GM23338 (cell line): ENCODE measurements around the gene ZC3H12C. TPM values are rescaled to one million over a fixed set of nuclear protein-coding genes. Genes with fewer than 3 reads are reported as not detected.

Experiments used
- ATAC-seq: fragments of 200-7000 bp; cut with Tn5 transposase; 3 replicates; pipeline ENCODE4 v1.9.1; 2020
- DNase-seq: peaks from one replicate; pipeline ENCODE4 v3.0.0-alpha.2; 2015; ENCODE audit warnings: low spot score
- H2AFZ ChIP-seq: fragments of 200-600 bp; sonication (generic); 2 replicates; pipeline ENCODE4 v1.8.0; 2016; ENCODE audit warnings: antibody characterized with exemption, mild to moderate bottlenecking, moderate library complexity
- H3F3A ChIP-seq: fragments of 200-600 bp; sonication (generic); replicated peaks from 2 replicates; pipeline ENCODE4 v1.8.0; 2017; ENCODE audit warnings: antibody characterized with exemption, mixed run types, low read depth
- H3K27ac ChIP-seq: fragments of 200-600 bp; sonication (generic); 2 replicates; pipeline ENCODE4 v1.6.1; 2016; ENCODE audit warnings: low read depth
- H3K27me3 ChIP-seq: fragments of 200-600 bp; sonication (generic); 2 replicates; pipeline ENCODE4 v1.8.0; 2016; ENCODE audit warnings: mild to moderate bottlenecking, mixed run types, moderate library complexity; ENCODE audit not compliant: insufficient read depth
- H3K36me3 ChIP-seq: fragments of 200-600 bp; sonication (generic); 2 replicates; pipeline ENCODE4 v1.8.0; 2016; ENCODE audit warnings: mild to moderate bottlenecking; ENCODE audit not compliant: insufficient read depth
- H3K4me1 ChIP-seq: fragments of 200-600 bp; sonication (generic); 2 replicates; pipeline ENCODE4 v1.8.0; 2016; ENCODE audit warnings: mild to moderate bottlenecking, moderate library complexity; ENCODE audit not compliant: insufficient read depth
- H3K4me2 ChIP-seq: fragments of 200-600 bp; sonication (generic); 2 replicates; pipeline ENCODE4 v1.7.1; 2017; ENCODE audit warnings: mixed run types
- H3K4me3 ChIP-seq: fragments of 200-600 bp; sonication (generic); 2 replicates; pipeline ENCODE4 v1.6.1; 2016; ENCODE audit warnings: mixed run types
- H3K79me2 ChIP-seq: fragments of 200-600 bp; sonication (generic); replicated peaks from 2 replicates; pipeline ENCODE4 v1.8.0; 2017; ENCODE audit warnings: mild to moderate bottlenecking; ENCODE audit not compliant: insufficient read depth
- H3K9me2 ChIP-seq: fragments of 200-600 bp; sonication (generic); 2 replicates; pipeline ENCODE4 v1.8.0; 2017; ENCODE audit not compliant: insufficient read depth
- H4K20me1 ChIP-seq: fragments of 200-600 bp; sonication (generic); replicated peaks from 2 replicates; pipeline ENCODE4 v1.8.0; 2017; ENCODE audit warnings: mild to moderate bottlenecking; ENCODE audit not compliant: insufficient read depth
- H3K27ac Mint-ChIP-seq: 2 replicates; pipeline ENCODE4 v1.8.0; 2020; ENCODE audit warnings: inconsistent platforms, mild to moderate bottlenecking, moderate library complexity, mixed read lengths
- H3K27me3 Mint-ChIP-seq: 3 replicates; pipeline ENCODE4 v1.8.0; 2022; ENCODE audit warnings: low read depth, mild to moderate bottlenecking, moderate library complexity, mixed read lengths, inconsistent platforms; ENCODE audit not compliant: insufficient read depth, poor library complexity
- H3K36me3 Mint-ChIP-seq: 3 replicates; pipeline ENCODE4 v1.8.0; 2021; ENCODE audit warnings: low read depth, mild to moderate bottlenecking, inconsistent platforms, moderate library complexity, mixed read lengths
- H3K4me1 Mint-ChIP-seq: 3 replicates; pipeline ENCODE4 v1.8.0; 2020; ENCODE audit warnings: mild to moderate bottlenecking, inconsistent platforms, mixed read lengths
- H3K4me3 Mint-ChIP-seq: 3 replicates; pipeline ENCODE4 v1.8.0; 2021; ENCODE audit warnings: moderate library complexity, mild to moderate bottlenecking, inconsistent platforms, mixed read lengths
- H3K9me3 Mint-ChIP-seq: 3 replicates; pipeline ENCODE4 v1.8.0; 2020; ENCODE audit warnings: moderate library complexity, mild to moderate bottlenecking, inconsistent platforms, mixed read lengths
- CREB1 ChIP-seq: fragments of 250-450 bp; sonication (Bioruptor Pico); IDR thresholded peaks from 2 replicates; pipeline ENCODE4 v1.5.0; 2020; ENCODE audit warnings: low read depth, mild to moderate bottlenecking, moderate library complexity
- CTCF ChIP-seq, 2 experiments: fragments of 200-600 bp in 1 of 2; sonication (generic) in 1 of 2; conservative IDR thresholded peaks; 2 replicates each; pipeline versions ENCODE4 v1.5.1 to v1.6.1; 2016 to 2017; ENCODE audit warnings: antibody characterized with exemption in 2 of 2, low read depth in 2 of 2, mild to moderate bottlenecking in 2 of 2, moderate library complexity in 1 of 2
- JUNB ChIP-seq: IDR thresholded peaks from one replicate; pipeline ENCODE4 v1.6.1; 2016; ENCODE audit warnings: antibody characterized with exemption; ENCODE audit not compliant: unreplicated experiment
- NANOG ChIP-seq: IDR thresholded peaks from 2 replicates; pipeline ENCODE4 v1.6.1; 2016; ENCODE audit warnings: antibody characterized with exemption, borderline replicate concordance
- POLR2AphosphoS5 ChIP-seq: IDR thresholded peaks from 2 replicates; pipeline ENCODE4 v1.6.1; 2016; ENCODE audit warnings: antibody characterized with exemption, low read depth
- STAT1 ChIP-seq: IDR thresholded peaks from one replicate; pipeline ENCODE4 v1.6.1; 2016; ENCODE audit warnings: antibody characterized with exemption; ENCODE audit not compliant: unreplicated experiment
- ZNF114 ChIP-seq: fragments of 250-450 bp; sonication (Bioruptor Pico); IDR thresholded peaks from 2 replicates; pipeline ENCODE4 v1.5.0; 2020; ENCODE audit warnings: mild to moderate bottlenecking, moderate library complexity
- ZNF331 ChIP-seq: fragments of 250-450 bp; sonication (Bioruptor Pico); IDR thresholded peaks from 2 replicates; pipeline ENCODE4 v1.5.0; 2020; ENCODE audit warnings: low read depth, mild to moderate bottlenecking, moderate library complexity
- polyA plus RNA-seq: library from polyadenylated mRNA; unstranded; fragments of >200 nt; fragmentation: Nextera tagmentation; extraction: Ambion mirVana; gene quantifications from 2 replicates; pipeline ENCODE4 v1.2.1, GENCODE V29; 2016
- total RNA-seq: library from RNA; depleted of rRNA; stranded (reverse); fragments of >200 nt; shearing (Covaris generic); gene quantifications from 2 replicates; pipeline ENCODE4 v1.2.3, GENCODE V29; 2014
- TF ChIP-seq, protein P1 (sequence below): IDR thresholded peaks from 2 replicates; pipeline ENCODE4 v1.6.1; 2016; ENCODE audit warnings: antibody characterized with exemption
- TF ChIP-seq, protein P2 (sequence below): fragments of 250-450 bp; sonication (Bioruptor Pico); IDR thresholded peaks from 2 replicates; pipeline ENCODE4 v1.5.0; 2020; ENCODE audit warnings: mild to moderate bottlenecking, moderate library complexity

ZC3H12C gene
- total and polyA plus RNA-seq, 2 experiments from 2014 or later, result 0.55 to 2.4 TPM

DNA sequence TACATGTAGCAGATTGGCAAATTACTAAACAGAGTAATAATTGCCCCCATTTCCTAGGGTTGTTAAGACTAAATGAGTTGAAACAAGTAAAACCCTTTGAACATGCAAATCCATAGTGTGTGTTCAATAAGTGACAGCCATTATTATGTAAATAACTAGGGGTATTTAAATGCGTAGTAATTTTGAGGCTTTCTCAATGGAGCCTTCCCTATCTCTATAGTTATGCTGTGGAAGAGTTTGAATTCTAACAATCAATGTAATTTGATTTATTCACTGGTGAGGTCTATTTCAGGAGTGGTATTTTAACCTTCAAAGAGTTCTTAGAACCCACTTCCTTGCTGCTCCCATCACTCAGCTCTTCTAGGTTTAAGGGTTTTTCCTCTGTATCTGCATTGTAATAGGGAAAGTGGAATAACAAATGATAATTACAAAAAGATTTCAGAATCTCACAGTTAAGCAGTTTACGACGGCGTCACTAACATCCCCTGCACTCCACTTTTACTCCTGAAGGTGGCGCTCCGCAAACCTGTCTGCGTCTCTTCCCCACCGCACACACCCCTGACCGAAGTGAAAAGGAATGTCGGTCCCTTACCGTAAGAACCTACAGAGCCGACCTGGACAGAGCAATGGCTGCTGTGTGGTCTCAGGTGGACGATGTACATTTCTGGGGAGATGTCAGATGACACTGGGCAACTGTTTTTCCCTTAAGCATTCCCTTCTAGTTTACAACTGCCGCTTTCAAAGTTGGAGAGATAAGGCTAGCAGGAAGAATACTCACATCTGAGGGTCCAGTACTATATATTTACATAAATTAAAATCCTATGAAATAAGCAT, 80.8 kb downstream of the ZC3H12C start:
- Histone ChIP-seq H3K36me3 (no peaks in the 10 kb centered on the region), H3K79me2 (no peaks in the 10 kb centered on the region), H3K9me2 (peaks cover 5% of the 10 kb centered on the region; the same call in 1 of the 2 replicates), H2AFZ (no peak overlapping the region), H3K27me3 (peaks cover 10% of the 10 kb centered on the region), H4K20me1 (no peaks in the 10 kb centered on the region), H3F3A (peaks cover 5% of the 10 kb centered on the region; the same call in 1 of the 2 replicates), H3K4me1 (peaks cover 40% of the 10 kb centered on the region), H3K4me3 (peak overlapping the region; percentile 30), H3K27ac (peak overlapping the region; percentile 24; the same call in 1 of the 2 replicates), H3K4me2 (peak overlapping the region; percentile 61)
- peak; percentile 92 for DNase-seq
- Mint-ChIP-seq H3K36me3 (no peaks in the 10 kb centered on the region), H3K4me1 (peaks cover 46% of the 10 kb centered on the region), H3K9me3 (no peaks in the 10 kb centered on the region), H3K4me3 (peak overlapping the region; percentile 55; the same call in 2 of the 3 replicates), H3K27me3 (peaks cover 4% of the 10 kb centered on the region), H3K27ac (peak overlapping the region; percentile 81)
- TF ChIP-seq CTCF (conservative IDR thresholded peaks at IDR 0.05; ENCODE audit: low read depth in 2 of 2), result peak; percentile 85 to 88
- TF ChIP-seq ZNF114 (CRISPR knock-in tag), result no peak
- TF ChIP-seq POLR2AphosphoS5, result peak; percentile 23; the same call in 1 of the 2 replicates
- TF ChIP-seq, protein P1, sequence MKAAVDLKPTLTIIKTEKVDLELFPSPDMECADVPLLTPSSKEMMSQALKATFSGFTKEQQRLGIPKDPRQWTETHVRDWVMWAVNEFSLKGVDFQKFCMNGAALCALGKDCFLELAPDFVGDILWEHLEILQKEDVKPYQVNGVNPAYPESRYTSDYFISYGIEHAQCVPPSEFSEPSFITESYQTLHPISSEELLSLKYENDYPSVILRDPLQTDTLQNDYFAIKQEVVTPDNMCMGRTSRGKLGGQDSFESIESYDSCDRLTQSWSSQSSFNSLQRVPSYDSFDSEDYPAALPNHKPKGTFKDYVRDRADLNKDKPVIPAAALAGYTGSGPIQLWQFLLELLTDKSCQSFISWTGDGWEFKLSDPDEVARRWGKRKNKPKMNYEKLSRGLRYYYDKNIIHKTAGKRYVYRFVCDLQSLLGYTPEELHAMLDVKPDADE, result no peak
- no peak for TF ChIP-seq JUNB
- peak; percentile 82 for TF ChIP-seq NANOG
- TF ChIP-seq, protein P2, sequence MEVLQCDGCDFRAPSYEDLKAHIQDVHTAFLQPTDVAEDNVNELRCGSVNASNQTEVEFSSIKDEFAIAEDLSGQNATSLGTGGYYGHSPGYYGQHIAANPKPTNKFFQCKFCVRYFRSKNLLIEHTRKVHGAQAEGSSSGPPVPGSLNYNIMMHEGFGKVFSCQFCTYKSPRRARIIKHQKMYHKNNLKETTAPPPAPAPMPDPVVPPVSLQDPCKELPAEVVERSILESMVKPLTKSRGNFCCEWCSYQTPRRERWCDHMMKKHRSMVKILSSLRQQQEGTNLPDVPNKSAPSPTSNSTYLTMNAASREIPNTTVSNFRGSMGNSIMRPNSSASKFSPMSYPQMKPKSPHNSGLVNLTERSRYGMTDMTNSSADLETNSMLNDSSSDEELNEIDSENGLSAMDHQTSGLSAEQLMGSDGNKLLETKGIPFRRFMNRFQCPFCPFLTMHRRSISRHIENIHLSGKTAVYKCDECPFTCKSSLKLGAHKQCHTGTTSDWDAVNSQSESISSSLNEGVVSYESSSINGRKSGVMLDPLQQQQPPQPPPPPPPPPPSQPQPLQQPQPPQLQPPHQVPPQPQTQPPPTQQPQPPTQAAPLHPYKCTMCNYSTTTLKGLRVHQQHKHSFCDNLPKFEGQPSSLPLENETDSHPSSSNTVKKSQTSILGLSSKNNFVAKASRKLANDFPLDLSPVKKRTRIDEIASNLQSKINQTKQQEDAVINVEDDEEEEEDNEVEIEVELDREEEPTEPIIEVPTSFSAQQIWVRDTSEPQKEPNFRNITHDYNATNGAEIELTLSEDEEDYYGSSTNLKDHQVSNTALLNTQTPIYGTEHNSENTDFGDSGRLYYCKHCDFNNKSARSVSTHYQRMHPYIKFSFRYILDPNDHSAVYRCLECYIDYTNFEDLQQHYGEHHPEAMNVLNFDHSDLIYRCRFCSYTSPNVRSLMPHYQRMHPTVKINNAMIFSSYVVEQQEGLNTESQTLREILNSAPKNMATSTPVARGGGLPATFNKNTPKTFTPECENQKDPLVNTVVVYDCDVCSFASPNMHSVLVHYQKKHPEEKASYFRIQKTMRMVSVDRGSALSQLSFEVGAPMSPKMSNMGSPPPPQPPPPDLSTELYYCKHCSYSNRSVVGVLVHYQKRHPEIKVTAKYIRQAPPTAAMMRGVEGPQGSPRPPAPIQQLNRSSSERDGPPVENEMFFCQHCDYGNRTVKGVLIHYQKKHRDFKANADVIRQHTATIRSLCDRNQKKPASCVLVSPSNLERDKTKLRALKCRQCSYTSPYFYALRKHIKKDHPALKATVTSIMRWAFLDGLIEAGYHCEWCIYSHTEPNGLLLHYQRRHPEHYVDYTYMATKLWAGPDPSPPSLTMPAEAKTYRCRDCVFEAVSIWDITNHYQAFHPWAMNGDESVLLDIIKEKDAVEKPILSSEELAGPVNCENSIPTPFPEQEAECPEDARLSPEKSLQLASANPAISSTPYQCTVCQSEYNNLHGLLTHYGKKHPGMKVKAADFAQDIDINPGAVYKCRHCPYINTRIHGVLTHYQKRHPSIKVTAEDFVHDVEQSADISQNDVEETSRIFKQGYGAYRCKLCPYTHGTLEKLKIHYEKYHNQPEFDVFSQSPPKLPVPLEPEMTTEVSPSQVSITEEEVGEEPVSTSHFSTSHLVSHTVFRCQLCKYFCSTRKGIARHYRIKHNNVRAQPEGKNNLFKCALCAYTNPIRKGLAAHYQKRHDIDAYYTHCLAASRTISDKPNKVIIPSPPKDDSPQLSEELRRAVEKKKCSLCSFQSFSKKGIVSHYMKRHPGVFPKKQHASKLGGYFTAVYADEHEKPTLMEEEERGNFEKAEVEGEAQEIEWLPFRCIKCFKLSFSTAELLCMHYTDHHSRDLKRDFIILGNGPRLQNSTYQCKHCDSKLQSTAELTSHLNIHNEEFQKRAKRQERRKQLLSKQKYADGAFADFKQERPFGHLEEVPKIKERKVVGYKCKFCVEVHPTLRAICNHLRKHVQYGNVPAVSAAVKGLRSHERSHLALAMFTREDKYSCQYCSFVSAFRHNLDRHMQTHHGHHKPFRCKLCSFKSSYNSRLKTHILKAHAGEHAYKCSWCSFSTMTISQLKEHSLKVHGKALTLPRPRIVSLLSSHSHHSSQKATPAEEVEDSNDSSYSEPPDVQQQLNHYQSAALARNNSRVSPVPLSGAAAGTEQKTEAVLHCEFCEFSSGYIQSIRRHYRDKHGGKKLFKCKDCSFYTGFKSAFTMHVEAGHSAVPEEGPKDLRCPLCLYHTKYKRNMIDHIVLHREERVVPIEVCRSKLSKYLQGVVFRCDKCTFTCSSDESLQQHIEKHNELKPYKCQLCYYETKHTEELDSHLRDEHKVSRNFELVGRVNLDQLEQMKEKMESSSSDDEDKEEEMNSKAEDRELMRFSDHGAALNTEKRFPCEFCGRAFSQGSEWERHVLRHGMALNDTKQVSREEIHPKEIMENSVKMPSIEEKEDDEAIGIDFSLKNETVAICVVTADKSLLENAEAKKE (CRISPR knock-in tag), result no peak
- TF ChIP-seq CREB1, result peak; percentile 66
- TF ChIP-seq ZNF331, result no peak
- no peak for TF ChIP-seq STAT1
- peak; percentile 86 for ATAC-seq
